Type B pancreatic cell (in vitro differentiated cells): ENCODE results near the gene DRG1. TPM values are rescaled to one million over a fixed set of nuclear protein-coding genes. Genes with fewer than 3 reads are reported as not detected.
"Not testable (repeated sequence)": the region's sequence is repeated elsewhere in the genome, so short reads cannot be mapped to it uniquely, and the experiment has no call there.

Experiments used
- DNase-seq: peaks from one replicate; pipeline ENCODE4 v3.0.0; 2021; ENCODE audit warnings: mixed read lengths; ENCODE audit not compliant: unreplicated experiment; ENCODE audit errors: extremely low spot score
- H3K27ac Mint-ChIP-seq: 2 replicates; pipeline ENCODE4 v1.8.0; 2021; ENCODE audit warnings: mild to moderate bottlenecking, mixed read lengths
- H3K27me3 Mint-ChIP-seq: 2 replicates; pipeline ENCODE4 v1.8.0; 2021; ENCODE audit warnings: mixed read lengths
- H3K36me3 Mint-ChIP-seq: 2 replicates; pipeline ENCODE4 v1.8.0; 2021; ENCODE audit warnings: mixed read lengths
- H3K4me1 Mint-ChIP-seq: one replicate; pipeline ENCODE4 v1.8.0; 2021; ENCODE audit warnings: mixed read lengths; ENCODE audit not compliant: unreplicated experiment
- H3K4me3 Mint-ChIP-seq: 2 replicates; pipeline ENCODE4 v1.8.0; 2021; ENCODE audit warnings: mild to moderate bottlenecking, mixed read lengths
- H3K9me3 Mint-ChIP-seq: 2 replicates; pipeline ENCODE4 v1.8.0; 2021; ENCODE audit warnings: mixed read lengths
- total RNA-seq: library from RNA; stranded (reverse); gene quantifications from 2 replicates; pipeline ENCODE4 v1.2.1, GENCODE V29; 2021; ENCODE audit warnings: low replicate concordance
- TF ChIP-seq, protein P1 (sequence below): fragments of 200-600 bp; sonication (generic); conservative IDR thresholded peaks from 2 replicates; pipeline ENCODE4 v1.5.0; 2021; ENCODE audit warnings: antibody characterized with exemption, mild to moderate bottlenecking

DRG1 gene
- total RNA-seq, 1 donor from 2014 or later: 74.1 TPM

DNA sequence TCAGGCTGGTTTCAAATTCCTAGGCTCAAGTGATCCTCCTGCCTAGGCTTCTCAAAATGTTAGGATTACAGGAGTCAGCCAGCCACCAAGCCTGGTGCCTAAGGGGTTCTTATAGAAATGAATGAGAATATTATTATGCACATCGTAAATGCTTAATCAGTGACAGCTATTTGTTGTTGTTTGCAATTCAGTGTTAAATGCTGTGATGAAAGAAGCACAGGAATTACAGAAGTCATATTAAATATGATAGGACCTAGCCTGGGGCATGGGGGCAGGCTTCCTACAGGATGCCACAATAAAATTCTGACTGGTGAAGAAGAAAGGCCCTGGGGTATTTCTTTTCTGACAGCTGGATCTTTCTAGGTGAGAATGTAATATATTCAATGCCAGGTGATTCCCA, 39.4 kb upstream of the DRG1 start:
- TF ChIP-seq, protein P1, sequence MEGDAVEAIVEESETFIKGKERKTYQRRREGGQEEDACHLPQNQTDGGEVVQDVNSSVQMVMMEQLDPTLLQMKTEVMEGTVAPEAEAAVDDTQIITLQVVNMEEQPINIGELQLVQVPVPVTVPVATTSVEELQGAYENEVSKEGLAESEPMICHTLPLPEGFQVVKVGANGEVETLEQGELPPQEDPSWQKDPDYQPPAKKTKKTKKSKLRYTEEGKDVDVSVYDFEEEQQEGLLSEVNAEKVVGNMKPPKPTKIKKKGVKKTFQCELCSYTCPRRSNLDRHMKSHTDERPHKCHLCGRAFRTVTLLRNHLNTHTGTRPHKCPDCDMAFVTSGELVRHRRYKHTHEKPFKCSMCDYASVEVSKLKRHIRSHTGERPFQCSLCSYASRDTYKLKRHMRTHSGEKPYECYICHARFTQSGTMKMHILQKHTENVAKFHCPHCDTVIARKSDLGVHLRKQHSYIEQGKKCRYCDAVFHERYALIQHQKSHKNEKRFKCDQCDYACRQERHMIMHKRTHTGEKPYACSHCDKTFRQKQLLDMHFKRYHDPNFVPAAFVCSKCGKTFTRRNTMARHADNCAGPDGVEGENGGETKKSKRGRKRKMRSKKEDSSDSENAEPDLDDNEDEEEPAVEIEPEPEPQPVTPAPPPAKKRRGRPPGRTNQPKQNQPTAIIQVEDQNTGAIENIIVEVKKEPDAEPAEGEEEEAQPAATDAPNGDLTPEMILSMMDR: no peak

DNA sequence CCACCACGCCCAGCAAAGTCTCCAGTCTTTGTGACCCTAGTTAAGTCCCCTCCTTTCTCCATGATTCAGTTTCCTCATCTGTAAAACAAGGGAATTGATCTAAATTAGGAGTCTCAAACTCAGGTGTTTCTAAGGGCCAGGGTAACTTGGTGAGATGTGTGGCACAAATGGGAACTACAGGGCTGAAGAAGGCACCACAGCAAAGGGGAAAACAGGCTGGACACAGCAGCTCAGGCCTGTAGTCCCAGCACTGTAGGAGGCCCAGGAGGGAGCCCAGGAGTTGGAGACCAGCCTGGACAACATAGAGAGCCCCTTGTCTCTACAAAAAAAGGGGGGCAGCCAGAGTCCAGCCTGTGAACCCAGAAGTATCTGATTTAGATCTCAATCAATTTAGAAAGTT, 37.7 kb upstream of the DRG1 start:
- TF ChIP-seq, protein P1: no peak
- H3K27me3 Mint-ChIP-seq: no peaks in the 10 kb centered on the region
- H3K9me3 Mint-ChIP-seq: no peaks in the 10 kb centered on the region
- no peaks in the 10 kb centered on the region for H3K36me3 Mint-ChIP-seq
- H3K4me3 Mint-ChIP-seq: no peak overlapping the region
- no peaks in the 10 kb centered on the region for H3K4me1 Mint-ChIP-seq
- DNase-seq: no peak
- H3K27ac Mint-ChIP-seq: no peak overlapping the region

More for the DNA sequence above, 39.4 kb upstream of the DRG1 start:
- H3K36me3 Mint-ChIP-seq: no peaks in the 10 kb centered on the region
- DNase-seq: no peak
- H3K27ac Mint-ChIP-seq: no peak overlapping the region
- no peaks in the 10 kb centered on the region for H3K4me1 Mint-ChIP-seq
- H3K9me3 Mint-ChIP-seq: no peaks in the 10 kb centered on the region
- no peak overlapping the region for H3K4me3 Mint-ChIP-seq
- H3K27me3 Mint-ChIP-seq: no peaks in the 10 kb centered on the region

DNA sequence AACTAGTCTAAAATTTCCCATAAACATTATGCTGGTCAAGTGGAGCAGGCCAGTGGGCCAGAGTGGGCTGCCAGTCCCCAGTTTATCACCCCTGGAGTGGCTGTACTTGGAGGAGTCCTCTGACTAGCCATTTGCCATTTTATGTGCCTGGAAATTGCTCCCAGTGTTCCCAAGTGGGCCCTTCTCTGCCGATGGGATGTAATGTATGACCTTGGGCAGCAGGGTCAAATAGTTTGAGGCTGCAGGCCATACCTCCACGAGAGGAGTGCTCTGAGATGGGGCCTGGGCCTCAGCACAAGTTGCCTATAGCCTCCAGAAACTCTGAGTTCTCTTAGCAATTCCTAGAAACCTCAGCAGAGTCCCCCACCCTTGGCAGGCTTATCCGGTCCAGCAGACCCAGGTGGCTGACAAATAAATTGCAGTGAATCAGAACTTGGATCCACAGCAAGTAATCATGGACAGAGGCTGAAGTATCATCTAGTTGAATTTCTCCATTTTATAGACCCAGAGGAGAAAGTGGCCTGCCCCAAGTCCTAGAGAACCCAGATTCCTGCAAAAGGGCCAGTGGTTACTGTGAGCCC, 35.4 kb upstream of the DRG1 start:
- no peak overlapping the region for H3K4me3 Mint-ChIP-seq
- no peaks in the 10 kb centered on the region for H3K4me1 Mint-ChIP-seq
- H3K9me3 Mint-ChIP-seq: no peaks in the 10 kb centered on the region
- H3K27me3 Mint-ChIP-seq: no peaks in the 10 kb centered on the region
- TF ChIP-seq, protein P1: no peak
- DNase-seq: no peak
- no peaks in the 10 kb centered on the region for H3K36me3 Mint-ChIP-seq
- no peak overlapping the region for H3K27ac Mint-ChIP-seq

DNA sequence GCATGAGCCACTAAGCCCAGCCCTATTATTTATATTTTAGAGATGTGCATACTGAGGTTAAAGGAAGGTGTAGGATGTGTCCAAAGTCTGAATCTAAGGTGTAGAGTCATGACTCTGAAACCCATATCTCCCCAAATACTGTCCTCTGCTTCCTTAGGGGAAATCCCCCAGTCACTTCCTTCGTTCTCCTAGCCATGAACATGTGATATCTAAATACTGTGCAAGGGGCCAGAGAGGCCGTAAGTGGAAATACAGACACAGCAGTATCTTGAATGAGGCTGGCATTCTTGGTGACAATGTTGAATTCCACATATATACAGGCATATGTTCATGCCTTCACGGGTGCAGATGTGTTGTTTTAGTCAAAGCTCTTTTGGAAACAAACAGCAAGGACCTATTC, 32.0 kb upstream of the DRG1 start:
- no peak overlapping the region for H3K27ac Mint-ChIP-seq
- H3K9me3 Mint-ChIP-seq: no peaks in the 10 kb centered on the region
- no peaks in the 10 kb centered on the region for H3K4me1 Mint-ChIP-seq
- TF ChIP-seq, protein P1: no peak
- no peaks in the 10 kb centered on the region for H3K27me3 Mint-ChIP-seq
- no peak for DNase-seq
- no peak overlapping the region for H3K4me3 Mint-ChIP-seq
- H3K36me3 Mint-ChIP-seq: no peaks in the 10 kb centered on the region

DNA sequence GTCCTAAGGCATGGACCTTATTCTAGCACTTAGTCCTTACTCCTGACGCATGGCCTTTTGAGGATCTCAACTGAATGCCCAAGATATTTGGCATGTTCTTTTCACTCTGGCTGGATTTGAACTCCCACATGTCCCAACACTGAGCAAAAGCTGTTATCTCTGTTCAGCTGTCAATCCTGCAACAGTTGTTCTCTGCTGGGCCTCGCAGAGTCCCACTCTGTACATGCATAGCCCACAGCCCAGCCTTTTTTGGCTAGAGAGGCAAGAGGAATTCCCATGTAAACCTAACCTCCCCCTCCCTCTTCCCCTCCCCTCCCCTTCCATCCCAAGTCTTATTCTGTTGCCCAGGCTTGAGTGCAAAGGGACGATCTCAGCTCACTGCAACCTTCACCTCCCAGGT, 21.8 kb upstream of the DRG1 start:
- Mint-ChIP-seq H3K27me3 (no peaks in the 10 kb centered on the region), H3K36me3 (no peaks in the 10 kb centered on the region), H3K9me3 (no peaks in the 10 kb centered on the region), H3K4me3 (no peak overlapping the region), H3K4me1 (no peaks in the 10 kb centered on the region), H3K27ac (no peak overlapping the region)
- TF ChIP-seq, protein P1: no peak
- no peak for DNase-seq

DNA sequence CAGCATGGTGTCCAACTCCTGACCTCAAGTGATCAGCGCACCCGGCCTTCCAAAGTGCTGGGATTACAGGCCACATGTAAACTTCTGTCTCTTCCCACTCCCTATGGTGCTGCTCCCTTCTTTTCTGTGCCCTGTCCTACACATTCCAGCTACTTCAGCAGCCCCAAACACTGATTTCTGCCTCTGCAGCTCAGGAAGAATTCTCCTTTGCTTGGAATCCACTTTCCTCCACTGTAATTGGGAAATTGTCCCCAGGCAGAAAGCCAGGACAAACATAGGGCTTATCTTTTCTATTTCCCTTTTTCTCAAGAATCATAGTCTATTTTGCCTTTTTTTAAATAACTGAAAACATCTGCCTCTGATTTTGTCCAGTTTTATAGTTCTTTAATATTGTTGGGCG, 21.3 kb upstream of the DRG1 start:
- H3K36me3 Mint-ChIP-seq: no peaks in the 10 kb centered on the region
- H3K4me3 Mint-ChIP-seq: no peak overlapping the region
- no peaks in the 10 kb centered on the region for H3K9me3 Mint-ChIP-seq
- TF ChIP-seq, protein P1: no peak
- H3K27ac Mint-ChIP-seq: no peak overlapping the region
- no peak for DNase-seq
- H3K4me1 Mint-ChIP-seq: no peaks in the 10 kb centered on the region
- no peaks in the 10 kb centered on the region for H3K27me3 Mint-ChIP-seq

DNA sequence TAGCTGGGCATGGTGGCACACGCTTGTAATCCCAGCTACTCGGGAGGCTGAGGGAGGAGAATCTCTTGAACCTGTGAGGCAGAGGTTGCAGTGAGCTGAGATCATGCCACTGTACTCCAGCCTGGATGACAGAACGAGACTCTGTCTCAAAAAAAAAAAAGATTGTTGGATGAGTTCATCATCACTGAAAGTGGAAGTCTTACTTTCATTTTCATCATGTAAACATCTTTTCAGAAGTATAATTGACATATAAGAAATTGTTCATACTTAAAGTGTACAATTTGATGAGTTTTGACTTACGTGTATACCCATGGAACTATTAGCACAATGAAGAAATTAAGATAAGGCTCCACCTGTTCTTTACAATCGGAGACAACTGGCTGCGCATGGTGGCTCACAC, 20.8 kb upstream of the DRG1 start:
- not testable (repeated sequence) for H3K9me3 Mint-ChIP-seq, H3K27me3 Mint-ChIP-seq, H3K27ac Mint-ChIP-seq, H3K36me3 Mint-ChIP-seq, H3K4me3 Mint-ChIP-seq, H3K4me1 Mint-ChIP-seq, DNase-seq
